OCI-LY3 (cell line): ENCODE measurements around the gene KRTAP9-6.

Source experiments
- EZH2phosphoT487 ChIP-seq: fragments of 200-600 bp; shearing (Covaris generic); IDR thresholded peaks from 2 replicates; pipeline ENCODE4 v1.6.1; 2018; ENCODE audit warnings: antibody characterized with exemption, mixed run types, low read depth
- TF ChIP-seq, protein P1 (sequence below): fragments of 200-600, 300-600 bp; sonication (generic); IDR thresholded peaks from 2 replicates; pipeline ENCODE4 v1.5.1; 2014; ENCODE audit warnings: antibody characterized with exemption, low read length, low read depth

DNA sequence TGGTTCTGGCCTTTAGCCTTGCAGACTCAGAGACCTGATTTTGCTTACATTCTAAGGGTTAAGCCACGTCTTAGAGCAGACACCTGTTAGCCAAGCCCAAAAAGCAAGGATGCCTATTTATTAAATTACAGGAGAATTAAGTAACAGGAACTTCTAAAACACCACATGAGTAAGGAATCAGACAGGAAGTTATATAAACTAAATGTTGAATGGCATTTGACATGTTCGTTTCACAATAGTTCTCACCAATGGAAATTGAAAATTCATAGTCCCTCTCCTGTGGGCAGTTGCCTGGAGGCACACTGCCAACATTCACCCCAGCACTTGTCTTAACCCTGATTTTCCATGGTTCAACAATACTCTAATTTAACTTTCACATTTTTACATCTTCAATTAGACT lies 19.4 kb downstream of the KRTAP9-6 start:
- TF ChIP-seq, protein P1, sequence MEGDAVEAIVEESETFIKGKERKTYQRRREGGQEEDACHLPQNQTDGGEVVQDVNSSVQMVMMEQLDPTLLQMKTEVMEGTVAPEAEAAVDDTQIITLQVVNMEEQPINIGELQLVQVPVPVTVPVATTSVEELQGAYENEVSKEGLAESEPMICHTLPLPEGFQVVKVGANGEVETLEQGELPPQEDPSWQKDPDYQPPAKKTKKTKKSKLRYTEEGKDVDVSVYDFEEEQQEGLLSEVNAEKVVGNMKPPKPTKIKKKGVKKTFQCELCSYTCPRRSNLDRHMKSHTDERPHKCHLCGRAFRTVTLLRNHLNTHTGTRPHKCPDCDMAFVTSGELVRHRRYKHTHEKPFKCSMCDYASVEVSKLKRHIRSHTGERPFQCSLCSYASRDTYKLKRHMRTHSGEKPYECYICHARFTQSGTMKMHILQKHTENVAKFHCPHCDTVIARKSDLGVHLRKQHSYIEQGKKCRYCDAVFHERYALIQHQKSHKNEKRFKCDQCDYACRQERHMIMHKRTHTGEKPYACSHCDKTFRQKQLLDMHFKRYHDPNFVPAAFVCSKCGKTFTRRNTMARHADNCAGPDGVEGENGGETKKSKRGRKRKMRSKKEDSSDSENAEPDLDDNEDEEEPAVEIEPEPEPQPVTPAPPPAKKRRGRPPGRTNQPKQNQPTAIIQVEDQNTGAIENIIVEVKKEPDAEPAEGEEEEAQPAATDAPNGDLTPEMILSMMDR: no peak
- no peak for TF ChIP-seq EZH2phosphoT487
